Gastrocnemius medialis (tissue), 4 donors: ENCODE measurements around the gene EMD. TPM values are rescaled to one million over a fixed set of nuclear protein-coding genes. Genes with fewer than 3 reads are reported as not detected.

Experiments
- ATAC-seq, 2 donors: fragments of 150-250 bp; one replicate each; pipeline ENCODE4 v1.9.1; 2016
- DNase-seq, 2 donors: peaks; one replicate each; pipeline ENCODE4 v3.0.0-alpha.2; 2019
- H3K27ac ChIP-seq, 4 donors: fragments of 200-600 bp; sonication (generic); 1 replicate in 1 of 4; 2 replicates in 3 of 4; pipeline ENCODE4 v1.5.1; 2016 to 2018; ENCODE audit warnings: mild to moderate bottlenecking in 2 of 4, moderate library complexity in 1 of 4
- H3K27me3 ChIP-seq, 3 donors: fragments of 200-600 bp; sonication (generic) in 2 of 3; 1 replicate in 1 of 3; 2 replicates in 2 of 3; pipeline versions ENCODE4 v1.5.1 to v1.6.0; 2016 to 2019; ENCODE audit warnings: mild to moderate bottlenecking in 1 of 3, moderate library complexity in 1 of 3
- H3K36me3 ChIP-seq, 2 donors: fragments of 200-600 bp; sonication (generic) in 1 of 2; one replicate each; pipeline ENCODE4 v1.5.1; 2017 to 2018
- H3K4me1 ChIP-seq, 2 donors: fragments of 200-600 bp; sonication (generic) in 1 of 2; one replicate each; pipeline ENCODE4 v1.5.1; 2016 to 2017; ENCODE audit warnings: mild to moderate bottlenecking in 2 of 2
- H3K4me3 ChIP-seq, 4 donors: fragments of 200-600 bp; sonication (generic) in 3 of 4; 1 replicate in 1 of 4; 2 replicates in 3 of 4; pipeline ENCODE4 v1.5.1; 2016 to 2019; ENCODE audit warnings: mild to moderate bottlenecking in 2 of 4
- H3K9me3 ChIP-seq, 3 donors: fragments of 200-600 bp; sonication (generic) in 2 of 3; 1 replicate in 1 of 3; 2 replicates in 2 of 3; pipeline ENCODE4 v1.5.1; 2016 to 2019
- CTCF ChIP-seq, 5 experiments: fragments of 450-650 bp in 3 of 5; fragments of 200-600 bp in 2 of 5; sonication (generic) in 2 of 5; IDR thresholded peaks in 4 of 5; conservative IDR thresholded peaks in 1 of 5; 1 replicate in 4 of 5; 2 replicates in 1 of 5; pipeline ENCODE4 v1.5.1; 2016 to 2019; ENCODE audit warnings: antibody characterized with exemption in 5 of 5, mild to moderate bottlenecking in 3 of 5, moderate library complexity in 3 of 5
- POLR2A ChIP-seq, 2 donors: fragments of 450-650 bp; IDR thresholded peaks; one replicate each; pipeline ENCODE4 v1.6.1; 2017; ENCODE audit warnings: antibody characterized with exemption in 2 of 2, mild to moderate bottlenecking in 2 of 2, moderate library complexity in 2 of 2
- in situ Hi-C, 4 donors: fragments of 200-750 bp; cut with MboI; loops; one replicate each; pipeline versions ENCODE4 v1.15.0 to v1.8.0; 2017; ENCODE audit warnings: low sequenced_read_pairs in 4 of 4
- intact Hi-C: fragments of 100-400 bp; cut with DNase I; formaldehyde crosslinking; loops from one replicate; pipeline ENCODE4 v1.15.1; 2023; ENCODE audit warnings: low total_unique reads
- total RNA-seq, 4 donors: library from RNA; depleted of rRNA; stranded (reverse); fragments of >200 nt; gene quantifications; one replicate each; pipeline versions ENCODE4 v1.1.0 to v1.2.3, GENCODE V29; 2016

The EMD gene
- total RNA-seq, 4 donors from 2014 or later = 36.2 to 61.5 (median 53.2) TPM

- TF ChIP-seq POLR2A (IDR thresholded peaks at IDR 0.05) (no peak), CTCF (IDR thresholded peaks at IDR 0.05 in 4 of 5, conservative IDR thresholded peaks at IDR 0.05 in 1 of 5) (no peak)
- Histone ChIP-seq H3K4me1 (peaks cover 0 to 8% of the 10 kb centered on the region in 2 donors), H3K27ac (no peak overlapping the region), H3K4me3 (no peak overlapping the region), H3K9me3 (no peaks in the 10 kb centered on the region), H3K27me3 (no peaks in the 10 kb centered on the region), H3K36me3 (no peaks in the 10 kb centered on the region)
- intact Hi-C loops = no loop called here
- ATAC-seq (no peak), DNase-seq (no peak)
- in situ Hi-C loops = no loop called here
Measured at GRCh38 chrX:154362085-154362742, 16.9 kb upstream of the EMD start.

GRCh38 chrX:154363706-154364439 lies 15.2 kb upstream of the EMD start:
- intact Hi-C loops = no loop called here
- in situ Hi-C loops = no loop called here
- Histone ChIP-seq H3K36me3 (no peaks in the 10 kb centered on the region), H3K4me3 (no peak overlapping the region), H3K9me3 (no peaks in the 10 kb centered on the region), H3K4me1 (peaks cover 0 to 10% of the 10 kb centered on the region in 2 donors), H3K27me3 (no peaks in the 10 kb centered on the region), H3K27ac (no peak overlapping the region)
- no peak for TF ChIP-seq POLR2A (IDR thresholded peaks at IDR 0.05)
- ATAC-seq = no peak
- DNase-seq = no peak

GRCh38 chrX:154365052-154365600 lies 14.0 kb upstream of the EMD start:
- no peak overlapping the region for H3K4me3 ChIP-seq
- no peaks in the 10 kb centered on the region for H3K36me3 ChIP-seq
- TF ChIP-seq POLR2A (IDR thresholded peaks at IDR 0.05) (no peak), CTCF (IDR thresholded peaks at IDR 0.05 in 4 of 5, conservative IDR thresholded peaks at IDR 0.05 in 1 of 5) (no peak)
- no peaks in the 10 kb centered on the region for H3K9me3 ChIP-seq
- H3K4me1 ChIP-seq = peaks cover 0 to 10% of the 10 kb centered on the region in 2 donors
- in situ Hi-C loops (no loop called here), intact Hi-C loops (no loop called here)
- no peak overlapping the region for H3K27ac ChIP-seq
- DNase-seq = no peak
- no peak for ATAC-seq
- no peaks in the 10 kb centered on the region for H3K27me3 ChIP-seq

- Histone ChIP-seq H3K27ac (peak overlapping the region in 3 of 4 donors; percentile 35 to 81 (median 77)), H3K4me3 (no peak overlapping the region), H3K36me3 (no peaks in the 10 kb centered on the region), H3K27me3 (no peaks in the 10 kb centered on the region), H3K9me3 (no peaks in the 10 kb centered on the region), H3K4me1 (peaks cover 0 to 10% of the 10 kb centered on the region in 2 donors)
- DNase-seq (no peak), ATAC-seq (no peak)
- in situ Hi-C loops (no loop called here), intact Hi-C loops (no loop called here)
- TF ChIP-seq POLR2A (IDR thresholded peaks at IDR 0.05) (no peak), CTCF (IDR thresholded peaks at IDR 0.05 in 4 of 5, conservative IDR thresholded peaks at IDR 0.05 in 1 of 5) (no peak)
Measured at GRCh38 chrX:154365997-154366665, 13.0 kb upstream of the EMD start.

GRCh38 chrX:154366666-154367055 lies 12.4 kb upstream of the EMD start:
- peak overlapping the region; percentile 35 to 83 (median 79) for H3K27ac ChIP-seq
- no peaks in the 10 kb centered on the region for H3K27me3 ChIP-seq
- no peaks in the 10 kb centered on the region for H3K9me3 ChIP-seq
- no peak for ATAC-seq
- intact Hi-C loops (no loop called here), in situ Hi-C loops (no loop called here)
- no peaks in the 10 kb centered on the region for H3K36me3 ChIP-seq
- peaks cover 0 to 10% of the 10 kb centered on the region in 2 donors for H3K4me1 ChIP-seq
- DNase-seq = peak in 1 of 2 donors; percentile 31
- TF ChIP-seq POLR2A (IDR thresholded peaks at IDR 0.05) (no peak), CTCF (IDR thresholded peaks at IDR 0.05 in 4 of 5, conservative IDR thresholded peaks at IDR 0.05 in 1 of 5) (no peak)
- H3K4me3 ChIP-seq = no peak overlapping the region
